Stimulated activated CD4-positive, alpha-beta T cell treated with anti-CD3 and anti-CD28 coated beads, Interleukin-1b, Interleukin-23, amount 100 ng/mL, for 48 hours (primary cell): ENCODE data around the gene MYPN.
"Not testable (repeated sequence)": the region's sequence is repeated elsewhere in the genome, so short reads cannot be mapped to it uniquely, and the experiment has no call there.

Experiments used
- DNase-seq: peaks from one replicate; pipeline ENCODE4 v3.0.0-alpha.2; 2020

The MYPN gene, protein sequence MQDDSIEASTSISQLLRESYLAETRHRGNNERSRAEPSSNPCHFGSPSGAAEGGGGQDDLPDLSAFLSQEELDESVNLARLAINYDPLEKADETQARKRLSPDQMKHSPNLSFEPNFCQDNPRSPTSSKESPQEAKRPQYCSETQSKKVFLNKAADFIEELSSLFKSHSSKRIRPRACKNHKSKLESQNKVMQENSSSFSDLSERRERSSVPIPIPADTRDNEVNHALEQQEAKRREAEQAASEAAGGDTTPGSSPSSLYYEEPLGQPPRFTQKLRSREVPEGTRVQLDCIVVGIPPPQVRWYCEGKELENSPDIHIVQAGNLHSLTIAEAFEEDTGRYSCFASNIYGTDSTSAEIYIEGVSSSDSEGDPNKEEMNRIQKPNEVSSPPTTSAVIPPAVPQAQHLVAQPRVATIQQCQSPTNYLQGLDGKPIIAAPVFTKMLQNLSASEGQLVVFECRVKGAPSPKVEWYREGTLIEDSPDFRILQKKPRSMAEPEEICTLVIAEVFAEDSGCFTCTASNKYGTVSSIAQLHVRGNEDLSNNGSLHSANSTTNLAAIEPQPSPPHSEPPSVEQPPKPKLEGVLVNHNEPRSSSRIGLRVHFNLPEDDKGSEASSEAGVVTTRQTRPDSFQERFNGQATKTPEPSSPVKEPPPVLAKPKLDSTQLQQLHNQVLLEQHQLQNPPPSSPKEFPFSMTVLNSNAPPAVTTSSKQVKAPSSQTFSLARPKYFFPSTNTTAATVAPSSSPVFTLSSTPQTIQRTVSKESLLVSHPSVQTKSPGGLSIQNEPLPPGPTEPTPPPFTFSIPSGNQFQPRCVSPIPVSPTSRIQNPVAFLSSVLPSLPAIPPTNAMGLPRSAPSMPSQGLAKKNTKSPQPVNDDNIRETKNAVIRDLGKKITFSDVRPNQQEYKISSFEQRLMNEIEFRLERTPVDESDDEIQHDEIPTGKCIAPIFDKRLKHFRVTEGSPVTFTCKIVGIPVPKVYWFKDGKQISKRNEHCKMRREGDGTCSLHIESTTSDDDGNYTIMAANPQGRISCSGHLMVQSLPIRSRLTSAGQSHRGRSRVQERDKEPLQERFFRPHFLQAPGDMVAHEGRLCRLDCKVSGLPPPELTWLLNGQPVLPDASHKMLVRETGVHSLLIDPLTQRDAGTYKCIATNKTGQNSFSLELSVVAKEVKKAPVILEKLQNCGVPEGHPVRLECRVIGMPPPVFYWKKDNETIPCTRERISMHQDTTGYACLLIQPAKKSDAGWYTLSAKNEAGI (N-terminal part only)

DNA sequence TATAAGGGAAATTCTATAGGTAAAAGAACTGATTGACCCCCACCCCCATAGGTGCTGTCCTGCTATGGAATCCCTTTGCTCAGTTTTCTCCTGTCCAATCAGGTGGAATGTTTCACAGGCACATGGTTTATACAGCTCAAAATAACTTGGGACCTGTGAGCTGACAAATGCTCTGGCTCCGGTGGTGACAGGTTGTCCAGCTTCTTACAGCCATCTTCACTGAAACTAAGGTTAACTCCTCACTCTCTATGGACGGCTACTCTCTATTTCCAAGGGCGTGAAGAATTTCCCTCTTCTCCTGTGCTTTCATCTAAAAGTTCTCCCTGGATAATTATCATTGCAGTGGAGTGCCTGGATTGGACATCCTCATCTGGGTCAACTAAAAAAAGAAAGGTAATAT is at the start of gene MYPN:
Gene MYPN (plus strand): TSS at position 158 of the 400 bp plus-strand sequence. CDS start 11,951 bp downstream, outside the sequence.
- no peak for DNase-seq

DNA sequence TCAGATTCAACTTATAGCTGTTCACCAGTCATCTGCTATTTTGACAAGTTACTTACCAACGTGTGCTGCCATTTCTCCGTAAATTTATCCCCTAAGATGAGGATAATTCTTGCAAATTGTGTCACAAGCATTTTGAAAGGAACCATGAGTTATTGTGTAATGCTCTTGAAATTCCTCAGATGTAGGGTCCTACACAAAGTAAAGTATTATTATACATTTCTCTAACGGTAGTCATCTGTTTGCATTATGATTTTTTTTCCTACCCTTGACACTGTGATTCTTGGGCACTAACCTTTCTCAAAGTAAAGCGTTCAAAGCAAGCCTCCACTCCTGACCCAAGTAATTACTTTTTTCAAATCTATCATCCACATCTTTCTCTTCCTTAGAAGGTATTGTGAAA is 42.3 kb upstream of the MYPN start:
- DNase-seq: no peak

DNA sequence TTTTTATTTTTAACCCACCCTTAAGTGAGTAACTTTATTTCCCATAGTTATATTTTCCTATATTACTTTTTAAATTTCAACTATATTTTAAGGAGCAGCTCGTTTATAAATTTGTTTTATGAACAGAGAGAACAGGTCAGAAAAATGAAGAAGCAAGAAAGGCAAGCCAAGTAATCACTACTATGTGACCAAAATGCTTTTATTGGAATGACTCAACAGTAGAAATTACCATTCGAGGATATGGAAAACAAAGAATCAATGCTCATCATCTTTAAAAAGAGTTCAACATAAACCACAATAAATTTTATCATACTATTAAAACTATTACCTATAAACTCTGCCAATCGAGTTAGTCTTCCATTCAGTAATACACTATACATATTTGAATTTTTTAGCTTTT is 41.8 kb upstream of the MYPN start:
- DNase-seq: no peak

DNA sequence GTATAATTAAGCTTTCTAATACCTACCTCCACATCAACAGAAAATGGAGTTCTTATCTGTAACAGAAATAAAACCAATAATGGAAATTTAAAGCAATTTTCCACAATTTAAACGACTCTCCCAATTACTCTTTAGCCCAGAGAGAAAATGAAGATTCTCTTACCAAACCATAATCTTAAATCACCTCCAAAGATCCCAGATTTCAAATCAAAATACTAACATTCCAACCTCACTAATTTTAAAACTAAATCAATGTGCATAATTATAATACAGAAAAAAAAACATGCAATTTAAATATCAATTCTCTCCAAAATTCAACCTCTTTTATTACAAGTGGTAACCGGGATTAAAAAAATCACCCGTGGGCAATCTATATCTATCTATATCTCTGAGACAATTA is 35.7 kb upstream of the MYPN start:
- no peak for DNase-seq

DNA sequence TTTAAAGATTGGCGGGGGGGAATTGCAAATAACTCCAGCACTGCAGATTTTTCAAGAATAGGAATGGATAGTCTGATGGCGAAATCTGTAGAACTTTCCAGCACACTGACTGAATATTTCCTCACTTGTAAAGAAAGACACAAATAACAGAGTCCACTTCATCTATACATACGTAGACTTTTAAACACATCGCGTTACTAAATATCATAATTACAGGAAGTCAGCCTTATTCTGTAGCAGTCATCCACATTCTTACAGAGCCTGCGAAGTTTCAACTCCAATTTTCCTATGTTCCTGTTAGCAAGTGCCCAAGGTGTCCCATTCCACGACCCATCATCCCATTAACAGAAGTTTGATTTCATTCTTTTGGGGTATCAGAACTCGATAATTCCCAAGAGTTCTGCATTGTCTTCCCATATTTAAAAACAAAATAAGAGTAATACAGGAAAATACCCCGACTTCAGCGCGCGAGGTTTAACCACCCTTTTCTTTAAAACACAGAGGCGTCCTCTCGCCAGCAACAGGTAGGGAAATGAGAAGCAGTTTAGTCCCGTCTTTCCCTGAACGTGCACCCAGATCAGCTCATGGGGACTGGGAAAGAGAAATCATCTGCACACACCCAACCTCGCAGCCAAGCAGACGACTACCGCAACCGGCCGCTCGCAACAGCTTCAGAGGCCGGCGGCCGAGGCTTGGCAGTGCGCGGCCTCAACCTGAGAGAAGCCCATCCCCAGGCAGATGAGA is 35.1 kb upstream of the MYPN start:
- DNase-seq: no peak

DNA sequence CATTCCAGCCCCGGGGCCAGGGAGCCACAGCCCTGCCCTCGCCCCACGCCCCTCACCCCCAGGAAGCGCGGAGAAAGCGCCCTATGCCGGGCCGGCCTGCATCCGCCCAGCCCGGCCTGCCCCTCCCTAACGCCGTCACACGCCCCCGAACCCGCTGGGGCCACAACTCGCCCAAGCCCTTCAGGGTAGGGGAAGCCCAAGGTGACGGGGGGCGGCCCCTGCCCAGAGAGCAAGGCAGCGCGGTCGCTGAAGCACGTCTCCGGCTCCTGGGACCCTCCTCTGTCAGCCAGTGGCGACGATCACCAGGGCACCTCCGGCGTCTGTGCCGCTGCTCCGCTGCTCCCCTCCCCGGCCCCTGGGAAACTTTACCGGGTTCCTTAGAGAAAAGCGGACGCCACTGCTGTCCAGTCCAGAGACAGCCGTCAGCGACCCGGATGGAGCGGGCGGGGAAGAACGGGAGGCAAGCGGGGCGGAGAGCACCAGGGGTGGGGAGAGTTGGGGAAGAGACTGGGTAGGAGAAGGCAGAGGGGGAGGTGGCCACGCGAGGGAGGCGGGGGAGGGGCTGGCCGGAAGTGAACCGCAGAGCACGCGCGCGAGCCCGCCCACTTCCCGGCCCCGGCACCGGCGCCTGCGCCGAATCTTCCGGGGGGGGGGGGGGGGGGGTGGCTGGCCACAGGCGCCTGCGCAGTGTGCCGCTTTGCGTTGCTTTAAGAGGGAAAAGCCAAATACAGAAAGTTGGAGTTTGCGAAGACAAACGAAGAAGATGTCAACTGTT is 34.3 kb upstream of the MYPN start, which contains the start of gene HERC4:
Gene HERC4 (minus strand): TSS at position 509 of the 775 bp plus-strand sequence. CDS start 2,175 bp downstream, outside the sequence.
- peak; percentile 89 for DNase-seq

DNA sequence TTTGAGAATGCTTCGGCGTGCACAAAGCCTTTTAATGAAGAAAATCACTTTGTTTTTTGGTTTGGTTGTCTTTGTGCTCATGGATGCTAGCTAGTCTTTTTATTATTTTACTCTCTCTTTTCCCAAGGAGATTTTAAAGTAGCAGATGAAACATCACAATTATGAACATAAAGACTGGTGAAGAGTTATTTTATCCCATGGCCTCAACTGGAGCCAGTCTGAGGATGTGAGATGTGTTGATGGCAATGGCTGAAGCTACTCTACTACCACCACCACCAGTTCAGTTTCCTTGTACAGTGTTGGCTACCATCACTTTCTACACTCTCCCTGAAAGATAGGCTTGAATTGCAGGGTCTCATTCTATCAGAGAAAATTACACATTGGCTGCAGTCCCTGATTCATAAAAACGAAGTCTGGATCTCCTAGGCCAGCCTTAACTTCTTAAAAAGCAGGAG is 33.7 kb upstream of the MYPN start:
- no peak for DNase-seq

DNA sequence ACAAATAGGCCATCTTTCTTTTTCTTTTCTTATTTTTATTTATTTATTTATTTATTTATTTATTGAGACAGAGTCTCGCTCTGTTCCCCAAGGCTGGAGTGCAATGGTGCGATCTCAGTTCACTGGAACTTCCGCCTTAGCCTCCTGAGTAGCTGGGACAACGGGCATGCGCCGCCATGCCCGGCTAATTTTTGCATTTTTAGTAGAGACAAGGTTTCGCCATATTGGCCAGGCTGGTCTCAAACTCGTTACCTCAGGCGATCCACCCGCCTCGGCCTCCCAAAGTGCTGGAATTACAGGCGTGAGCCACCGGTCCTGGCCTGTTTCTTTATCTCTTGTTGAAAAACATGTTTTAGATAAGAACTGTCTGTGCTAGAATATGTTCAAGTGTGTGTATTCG is 33.2 kb upstream of the MYPN start:
- DNase-seq: not testable (repeated sequence)

DNA sequence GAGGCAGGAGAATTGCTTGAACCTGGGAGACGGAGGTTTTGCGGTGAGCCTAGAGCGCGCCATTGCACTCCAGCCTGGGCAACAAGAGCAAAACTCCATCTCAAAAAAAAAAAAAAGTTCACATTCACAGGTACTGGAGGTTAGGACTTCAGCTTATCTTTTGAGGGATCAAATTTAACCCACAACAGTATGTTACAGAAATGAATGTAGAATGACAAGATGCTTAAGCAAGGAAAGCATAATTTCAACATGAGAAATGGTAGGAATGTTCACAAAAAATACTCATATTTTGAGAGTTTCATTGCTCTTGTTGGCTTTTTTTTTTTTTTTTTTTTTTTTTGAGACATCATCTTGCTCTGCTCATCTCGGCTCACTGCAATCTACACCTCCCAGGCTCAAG is 32.3 kb upstream of the MYPN start:
- DNase-seq: no peak

DNA sequence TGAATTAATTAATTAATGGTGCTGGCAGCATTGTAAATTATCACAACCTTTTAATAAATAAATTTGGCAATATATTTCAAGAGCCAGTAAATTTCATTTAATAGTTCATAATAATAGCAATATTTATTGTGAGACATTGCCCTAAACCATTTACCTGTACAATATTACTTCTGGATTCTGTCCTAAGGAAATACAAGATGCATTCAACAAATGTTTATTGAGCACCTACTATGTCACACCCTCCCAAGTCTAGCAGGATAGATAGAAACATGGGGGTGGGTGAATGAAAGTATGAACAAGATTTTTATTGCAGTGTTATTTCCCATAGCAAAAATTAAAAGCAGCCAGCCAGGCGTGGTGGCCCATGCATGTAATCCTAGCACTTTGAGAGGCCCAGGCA is 29.9 kb upstream of the MYPN start:
- DNase-seq: no peak

DNA sequence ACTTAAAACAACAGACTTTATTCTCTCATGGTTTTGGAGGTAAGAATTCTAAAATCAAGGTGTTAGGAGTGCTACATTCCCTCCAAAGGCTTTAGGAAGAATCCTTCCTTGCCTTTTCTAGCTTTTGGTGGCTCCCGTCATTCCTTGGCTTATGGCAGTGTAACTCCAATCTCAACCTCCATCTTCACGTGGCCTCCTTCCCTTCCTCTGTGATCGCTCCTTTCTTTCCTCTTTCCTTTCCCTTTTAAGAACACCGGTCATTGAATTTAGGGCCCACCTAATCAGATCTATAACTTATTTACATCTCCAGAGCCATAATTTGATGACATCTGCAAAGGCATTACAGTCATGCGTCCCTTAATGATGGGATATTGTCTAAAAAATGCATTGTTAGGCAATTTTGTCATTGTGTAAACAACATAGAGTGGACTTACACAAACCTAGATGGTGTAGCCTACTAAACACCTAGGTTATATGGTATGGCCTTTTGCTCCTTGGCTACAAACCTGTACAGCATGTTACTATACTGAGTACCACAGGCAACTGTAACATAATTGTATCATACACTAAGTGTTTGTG is 28.3 kb upstream of the MYPN start:
- no peak for DNase-seq

DNA sequence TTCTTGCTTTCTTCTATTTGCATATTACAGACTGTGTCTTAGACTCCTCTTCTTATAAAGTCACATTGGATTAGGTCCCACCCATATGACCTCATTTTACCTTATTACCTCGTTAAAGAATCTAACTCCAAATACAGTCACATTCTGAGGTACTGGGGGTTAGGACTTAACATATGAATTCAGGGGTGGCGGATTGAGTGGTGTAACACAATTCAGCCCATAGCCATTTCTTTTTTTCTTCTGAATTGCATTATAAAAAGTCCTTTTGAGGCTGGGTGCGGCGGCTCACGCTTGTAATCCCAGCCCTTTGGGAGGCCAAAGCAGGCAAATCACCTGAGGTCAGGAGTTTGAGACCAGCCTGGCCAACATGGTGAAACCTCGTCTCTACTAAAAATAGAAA is 27.4 kb upstream of the MYPN start:
- DNase-seq: no peak

DNA sequence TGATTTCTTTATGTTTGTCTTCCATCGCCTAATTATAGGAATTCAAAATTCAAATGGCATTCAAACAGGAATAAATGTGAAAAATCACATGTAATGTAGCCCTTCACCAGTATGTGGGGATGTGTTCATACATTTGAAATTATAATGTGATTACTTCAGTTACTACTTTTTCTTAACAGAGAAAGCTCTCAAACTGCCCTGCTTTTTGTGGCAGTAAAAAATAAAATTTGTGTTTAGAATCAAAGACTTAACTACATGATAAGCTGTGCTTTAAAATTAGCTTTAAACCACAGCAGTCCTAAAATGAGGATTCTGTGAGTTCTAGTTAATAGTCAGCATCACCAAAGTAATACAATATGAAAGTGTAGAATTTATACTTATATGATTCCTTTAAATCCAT is 26.4 kb upstream of the MYPN start:
- DNase-seq: no peak

DNA sequence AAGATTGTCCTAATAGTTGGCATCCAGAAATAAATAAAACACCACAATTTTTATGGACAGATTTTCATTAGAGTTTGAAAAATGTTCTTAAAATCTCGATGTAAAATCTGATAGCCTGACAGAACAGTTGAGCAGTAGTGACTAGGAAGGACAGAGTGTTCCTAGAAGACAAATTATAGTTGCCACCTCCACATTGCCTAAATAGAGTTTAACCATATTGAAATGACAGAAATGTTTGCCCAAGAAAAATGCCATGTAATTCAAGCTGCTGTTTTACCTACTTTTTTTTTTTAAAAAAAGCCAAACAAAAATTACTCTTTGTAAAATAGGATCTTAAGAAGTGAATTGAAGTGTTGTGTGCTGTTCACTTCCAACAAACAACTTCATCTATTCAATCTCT is 25.3 kb upstream of the MYPN start:
- DNase-seq: no peak

DNA sequence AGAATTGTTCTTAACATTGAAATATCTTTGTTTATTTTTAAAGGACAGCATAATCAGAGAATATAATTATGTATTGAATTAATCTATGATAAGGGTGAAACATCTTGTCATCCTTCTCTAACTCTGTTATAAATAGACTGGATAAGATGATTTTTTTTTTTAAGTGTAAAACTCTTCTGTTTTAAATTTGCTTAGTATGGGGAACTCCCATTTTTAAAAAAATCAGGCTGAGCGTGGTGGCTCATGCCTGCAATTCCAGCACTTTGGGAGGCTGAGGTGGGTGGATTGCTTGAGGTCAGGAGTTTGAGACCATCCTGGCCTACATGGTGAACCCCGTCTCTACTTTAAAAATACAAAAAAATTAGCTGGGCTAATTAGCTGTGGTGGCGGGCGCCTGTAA is 24.8 kb upstream of the MYPN start:
- no peak for DNase-seq

DNA sequence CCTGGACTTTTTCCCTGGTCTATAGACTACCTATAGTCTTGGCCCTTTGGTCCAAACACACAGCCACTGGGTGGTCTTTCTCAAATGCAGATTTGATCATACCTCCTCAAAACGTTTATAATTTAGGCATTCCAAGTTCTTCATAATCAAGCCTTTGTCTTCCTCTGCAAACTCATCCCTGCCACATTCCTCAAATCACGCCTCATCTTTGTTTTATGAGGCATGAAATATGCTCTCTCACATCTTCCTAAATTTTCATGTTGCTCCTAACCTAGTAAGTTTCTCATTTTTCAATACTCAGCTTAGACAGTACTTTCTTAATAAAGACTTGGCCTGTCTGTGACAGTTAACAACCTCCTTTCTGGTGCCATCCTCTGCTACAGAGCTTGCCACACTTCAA is 23.3 kb upstream of the MYPN start:
- DNase-seq: no peak

DNA sequence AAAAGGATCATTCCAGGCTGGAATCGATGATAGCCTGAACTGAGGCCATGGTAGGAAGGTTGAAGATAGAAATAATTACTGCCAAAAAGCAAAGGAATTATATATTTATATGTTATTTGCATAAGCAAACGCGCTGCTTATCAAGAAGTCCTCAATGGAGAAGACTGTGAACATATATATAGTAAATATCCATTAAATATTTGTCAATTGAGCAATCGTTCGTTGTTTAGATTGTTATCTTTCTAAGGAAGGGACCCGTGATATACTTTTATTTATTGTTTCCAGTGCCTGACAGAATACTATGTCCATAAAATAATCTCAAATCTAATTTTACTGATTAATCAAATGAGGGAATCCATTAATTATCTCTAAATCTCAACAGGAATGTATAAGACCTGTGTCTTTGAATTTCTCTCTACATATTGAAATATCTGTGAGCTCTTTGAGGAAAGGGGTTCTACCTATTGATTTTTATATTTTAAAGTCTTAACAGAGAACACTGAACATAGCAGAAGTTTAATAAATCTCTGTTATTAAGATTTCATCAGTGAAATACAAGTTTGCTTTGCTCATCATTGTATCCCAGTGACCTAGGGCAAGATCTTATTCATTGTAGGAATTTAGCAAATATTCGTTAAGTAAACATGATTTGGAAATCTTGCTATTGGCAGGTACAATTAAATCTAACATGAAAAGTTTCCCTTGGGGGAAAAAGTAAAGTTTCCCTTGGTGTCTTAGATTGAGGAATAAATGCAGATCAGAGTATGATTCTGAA is 22.2 kb upstream of the MYPN start:
- DNase-seq: no peak

DNA sequence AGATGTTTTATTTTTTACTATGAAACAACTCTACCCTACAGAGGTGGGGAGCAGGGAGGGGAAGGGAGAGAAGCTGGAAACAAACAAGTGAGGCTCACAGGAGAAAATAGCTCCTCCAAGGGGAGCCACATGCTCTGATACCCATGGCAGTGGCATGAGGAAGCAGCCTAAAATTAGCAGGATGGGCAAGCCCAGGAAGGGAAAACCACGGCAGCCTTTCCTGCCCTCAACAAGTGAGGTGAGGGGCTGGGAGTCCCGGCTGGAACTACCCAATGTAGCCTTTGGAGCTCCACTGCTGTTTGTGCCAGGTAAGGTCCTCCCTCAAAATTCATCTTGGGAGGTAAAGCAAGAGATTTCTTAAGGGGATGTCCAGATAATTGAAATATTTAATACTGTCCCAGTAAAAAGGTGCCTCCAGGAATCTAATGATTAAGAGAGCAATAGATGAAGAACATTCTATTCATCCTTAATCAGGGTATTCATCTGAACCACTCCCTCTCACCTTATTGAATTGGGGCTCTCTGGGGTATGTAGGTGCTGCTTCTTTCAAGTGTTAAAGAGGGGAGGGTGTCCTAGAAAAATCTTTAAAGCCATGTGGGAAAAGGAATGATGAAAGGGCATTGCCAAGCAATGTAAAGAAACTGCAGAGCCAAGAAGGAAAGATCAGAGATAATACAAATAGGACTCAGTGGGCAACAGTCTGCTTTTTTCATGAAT is 21.4 kb upstream of the MYPN start:
- no peak for DNase-seq

DNA sequence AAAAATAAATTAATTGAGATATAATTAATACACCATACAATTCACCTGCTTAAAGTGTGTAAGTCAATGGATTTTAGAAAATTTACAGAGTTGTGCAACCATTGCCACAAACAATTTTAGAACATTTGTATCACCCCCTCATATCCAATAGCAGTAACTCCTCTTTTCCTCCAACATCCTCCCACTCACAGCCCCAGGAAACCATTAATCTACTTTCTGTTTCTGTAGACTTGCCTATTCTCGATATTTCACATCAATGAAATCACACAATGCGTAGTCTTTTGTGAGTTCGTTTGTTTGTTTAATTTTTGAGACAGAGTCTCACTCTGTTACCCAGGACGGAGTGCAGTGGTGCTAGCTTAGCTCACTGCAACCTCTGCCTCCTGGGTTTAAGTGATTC is 20.5 kb upstream of the MYPN start:
- no peak for DNase-seq

DNA sequence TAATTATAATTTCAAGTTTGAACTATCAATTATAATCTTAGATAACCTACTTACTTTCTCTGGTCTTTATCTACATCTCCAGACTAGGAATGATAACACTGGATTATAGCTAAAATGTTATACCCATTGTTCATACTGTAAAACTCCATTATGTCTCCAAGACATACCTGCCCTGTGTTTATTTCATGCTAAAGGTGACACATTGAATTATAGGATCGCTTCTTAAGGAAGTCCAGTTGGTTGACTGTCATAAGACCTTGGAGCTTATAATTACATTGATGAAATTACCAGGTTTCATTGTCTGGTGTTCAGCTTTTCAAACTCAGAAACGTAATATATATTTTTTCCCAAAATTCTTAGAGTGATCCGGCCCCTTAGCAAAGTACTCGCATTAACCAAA is 18.7 kb upstream of the MYPN start:
- no peak for DNase-seq
